PC-9 (cell line): Measurements from ENCODE around the gene PIK3C2G.

Experiments used
- EZH2 ChIP-seq: fragments of 200-600 bp; sonication (generic); IDR thresholded peaks from 2 replicates; pipeline ENCODE4 v1.8.0; 2017; ENCODE audit warnings: antibody characterized with exemption, low read depth
- TF ChIP-seq, protein P1 (sequence below): fragments of 200-600 bp; sonication (generic); conservative IDR thresholded peaks from 2 replicates; pipeline ENCODE4 v1.6.1; 2017; ENCODE audit warnings: mixed run types, antibody characterized with exemption, mild to moderate bottlenecking, moderate library complexity

DNA sequence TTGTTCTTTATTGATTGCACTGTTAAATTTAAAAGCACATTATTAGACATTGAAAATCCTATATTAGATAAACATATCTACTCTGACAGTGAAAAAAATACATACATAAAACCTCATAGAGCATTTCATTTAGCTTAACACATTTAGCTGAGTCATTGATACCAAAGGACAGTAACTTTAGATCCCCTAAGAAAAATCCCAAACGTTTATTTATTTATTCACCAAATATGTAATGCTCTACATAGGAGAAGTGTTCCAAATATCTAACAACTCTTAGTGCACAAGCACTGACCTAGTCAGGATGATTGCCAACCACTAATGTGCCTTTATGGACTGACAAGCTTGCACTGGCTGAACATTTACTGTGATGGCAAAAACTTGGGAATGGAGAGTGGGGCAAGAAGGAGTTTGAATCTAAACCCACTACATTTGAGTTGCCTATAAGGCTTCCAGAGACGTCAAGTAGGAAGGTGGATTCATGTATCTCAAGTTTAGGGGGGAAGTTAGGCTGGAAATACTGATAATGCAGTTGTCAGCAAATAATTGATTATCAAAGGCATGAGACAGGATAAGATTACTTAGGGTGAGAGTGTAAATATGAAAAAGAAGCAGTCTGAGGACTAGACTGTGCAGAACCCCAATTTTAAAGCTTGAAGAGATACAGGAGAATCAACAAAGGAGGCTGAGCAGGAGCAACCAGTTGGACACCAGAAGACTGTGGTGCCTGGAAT is 320.1 kb downstream of the PIK3C2G start:
- TF ChIP-seq, protein P1, sequence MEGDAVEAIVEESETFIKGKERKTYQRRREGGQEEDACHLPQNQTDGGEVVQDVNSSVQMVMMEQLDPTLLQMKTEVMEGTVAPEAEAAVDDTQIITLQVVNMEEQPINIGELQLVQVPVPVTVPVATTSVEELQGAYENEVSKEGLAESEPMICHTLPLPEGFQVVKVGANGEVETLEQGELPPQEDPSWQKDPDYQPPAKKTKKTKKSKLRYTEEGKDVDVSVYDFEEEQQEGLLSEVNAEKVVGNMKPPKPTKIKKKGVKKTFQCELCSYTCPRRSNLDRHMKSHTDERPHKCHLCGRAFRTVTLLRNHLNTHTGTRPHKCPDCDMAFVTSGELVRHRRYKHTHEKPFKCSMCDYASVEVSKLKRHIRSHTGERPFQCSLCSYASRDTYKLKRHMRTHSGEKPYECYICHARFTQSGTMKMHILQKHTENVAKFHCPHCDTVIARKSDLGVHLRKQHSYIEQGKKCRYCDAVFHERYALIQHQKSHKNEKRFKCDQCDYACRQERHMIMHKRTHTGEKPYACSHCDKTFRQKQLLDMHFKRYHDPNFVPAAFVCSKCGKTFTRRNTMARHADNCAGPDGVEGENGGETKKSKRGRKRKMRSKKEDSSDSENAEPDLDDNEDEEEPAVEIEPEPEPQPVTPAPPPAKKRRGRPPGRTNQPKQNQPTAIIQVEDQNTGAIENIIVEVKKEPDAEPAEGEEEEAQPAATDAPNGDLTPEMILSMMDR = no peak
- TF ChIP-seq EZH2 = no peak
